ENCODE measurements around the gene LUC7L2. TPM values are rescaled to one million over a fixed set of nuclear protein-coding genes. Genes with fewer than 3 reads are reported as not detected.
A peak's percentile ranks its signal among the peaks of the same experiment; 100 is the strongest.

Gene LUC7L2
- total RNA-seq, 1 donor from 2014 or later, result 74.3 TPM

- H3K9me3 Mint-ChIP-seq (ENCODE audit: low read depth), result no peaks in the 10 kb centered on the region
- no peak for DNase-seq (ENCODE audit: low spot score)
- TF ChIP-seq, protein P1, sequence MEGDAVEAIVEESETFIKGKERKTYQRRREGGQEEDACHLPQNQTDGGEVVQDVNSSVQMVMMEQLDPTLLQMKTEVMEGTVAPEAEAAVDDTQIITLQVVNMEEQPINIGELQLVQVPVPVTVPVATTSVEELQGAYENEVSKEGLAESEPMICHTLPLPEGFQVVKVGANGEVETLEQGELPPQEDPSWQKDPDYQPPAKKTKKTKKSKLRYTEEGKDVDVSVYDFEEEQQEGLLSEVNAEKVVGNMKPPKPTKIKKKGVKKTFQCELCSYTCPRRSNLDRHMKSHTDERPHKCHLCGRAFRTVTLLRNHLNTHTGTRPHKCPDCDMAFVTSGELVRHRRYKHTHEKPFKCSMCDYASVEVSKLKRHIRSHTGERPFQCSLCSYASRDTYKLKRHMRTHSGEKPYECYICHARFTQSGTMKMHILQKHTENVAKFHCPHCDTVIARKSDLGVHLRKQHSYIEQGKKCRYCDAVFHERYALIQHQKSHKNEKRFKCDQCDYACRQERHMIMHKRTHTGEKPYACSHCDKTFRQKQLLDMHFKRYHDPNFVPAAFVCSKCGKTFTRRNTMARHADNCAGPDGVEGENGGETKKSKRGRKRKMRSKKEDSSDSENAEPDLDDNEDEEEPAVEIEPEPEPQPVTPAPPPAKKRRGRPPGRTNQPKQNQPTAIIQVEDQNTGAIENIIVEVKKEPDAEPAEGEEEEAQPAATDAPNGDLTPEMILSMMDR (IDR thresholded peaks at IDR 0.05), result no peak
- peaks cover 52% of the 10 kb centered on the region for H3K4me1 Mint-ChIP-seq (ENCODE audit: low read depth)
- peak overlapping the region; percentile 55 for H3K27ac Mint-ChIP-seq (ENCODE audit: unreplicated experiment)
- peaks cover 2% of the 10 kb centered on the region for H3K36me3 Mint-ChIP-seq (ENCODE audit: low read depth)
- no peaks in the 10 kb centered on the region for H3K27me3 Mint-ChIP-seq (ENCODE audit: low read depth)
- no peak overlapping the region for H3K4me3 Mint-ChIP-seq (ENCODE audit: unreplicated experiment)
Observed at GRCh38 chr7:139370943-139371313, 11.2 kb downstream of the LUC7L2 start.

- H3K4me3 Mint-ChIP-seq (ENCODE audit: unreplicated experiment), result no peak overlapping the region
- no peak for DNase-seq (ENCODE audit: low spot score)
- TF ChIP-seq, protein P1 (IDR thresholded peaks at IDR 0.05), result no peak
- peaks cover 38% of the 10 kb centered on the region for H3K4me1 Mint-ChIP-seq (ENCODE audit: low read depth)
- H3K27me3 Mint-ChIP-seq (ENCODE audit: low read depth), result no peaks in the 10 kb centered on the region
- no peaks in the 10 kb centered on the region for H3K9me3 Mint-ChIP-seq (ENCODE audit: low read depth)
- no peak overlapping the region for H3K27ac Mint-ChIP-seq (ENCODE audit: unreplicated experiment)
- H3K36me3 Mint-ChIP-seq (ENCODE audit: low read depth), result peaks cover 5% of the 10 kb centered on the region
Observed at GRCh38 chr7:139374246-139374645, 14.6 kb downstream of the LUC7L2 start.

DNA sequence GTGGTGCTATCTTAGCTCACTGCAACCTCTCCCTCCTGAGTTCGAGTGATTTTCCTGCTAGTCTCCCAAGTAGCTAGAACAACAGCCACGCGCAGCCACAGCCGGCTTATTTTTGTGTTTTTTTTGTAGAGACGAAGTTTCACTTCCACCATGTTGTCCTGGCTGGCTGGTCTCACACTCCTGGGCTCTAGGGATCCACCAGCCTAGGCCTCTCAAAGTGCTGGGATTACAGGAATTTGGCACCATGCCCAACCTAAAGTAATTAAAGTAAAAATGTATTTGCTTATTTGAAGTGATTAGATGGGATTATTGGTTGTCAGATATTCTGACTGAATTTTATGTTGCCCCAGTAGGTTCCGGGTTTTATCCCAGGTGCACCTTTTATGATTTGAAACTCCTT, 22.7 kb downstream of the LUC7L2 start:
- no peak overlapping the region for H3K4me3 Mint-ChIP-seq (ENCODE audit: unreplicated experiment)
- TF ChIP-seq, protein P1 (IDR thresholded peaks at IDR 0.05), result no peak
- H3K27me3 Mint-ChIP-seq (ENCODE audit: low read depth), result no peaks in the 10 kb centered on the region
- no peaks in the 10 kb centered on the region for H3K9me3 Mint-ChIP-seq (ENCODE audit: low read depth)
- H3K36me3 Mint-ChIP-seq (ENCODE audit: low read depth), result peaks cover 8% of the 10 kb centered on the region
- no peak for DNase-seq (ENCODE audit: low spot score)
- peaks cover 3% of the 10 kb centered on the region for H3K4me1 Mint-ChIP-seq (ENCODE audit: low read depth)
- no peak overlapping the region for H3K27ac Mint-ChIP-seq (ENCODE audit: unreplicated experiment)

DNA sequence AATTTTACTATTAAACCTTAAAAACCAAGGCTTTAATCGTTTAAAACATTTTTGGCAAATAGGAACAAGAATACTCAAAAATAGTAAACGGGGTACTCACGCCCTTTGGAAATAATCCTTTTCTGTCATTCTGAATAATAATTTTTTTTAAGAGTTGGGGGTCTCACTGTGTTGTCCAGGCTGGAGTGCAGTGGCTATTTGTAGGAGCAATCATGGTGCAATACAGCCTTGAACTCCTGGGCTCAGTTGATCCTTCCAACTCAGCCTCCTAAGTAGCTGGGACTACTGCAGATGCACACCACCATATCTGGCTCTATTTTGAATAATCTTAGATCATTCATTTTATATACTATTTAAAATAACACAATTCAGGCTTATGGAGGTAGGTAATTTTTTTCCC, 24.9 kb downstream of the LUC7L2 start:
- Mint-ChIP-seq H3K36me3 (ENCODE audit: low read depth) (peaks cover 12% of the 10 kb centered on the region), H3K4me1 (ENCODE audit: low read depth) (peaks cover 7% of the 10 kb centered on the region), H3K27ac (ENCODE audit: unreplicated experiment) (no peak overlapping the region), H3K4me3 (ENCODE audit: unreplicated experiment) (no peak overlapping the region), H3K27me3 (ENCODE audit: low read depth) (no peaks in the 10 kb centered on the region), H3K9me3 (ENCODE audit: low read depth) (no peaks in the 10 kb centered on the region)
- TF ChIP-seq, protein P1 (IDR thresholded peaks at IDR 0.05), result no peak
- no peak for DNase-seq (ENCODE audit: low spot score)

DNA sequence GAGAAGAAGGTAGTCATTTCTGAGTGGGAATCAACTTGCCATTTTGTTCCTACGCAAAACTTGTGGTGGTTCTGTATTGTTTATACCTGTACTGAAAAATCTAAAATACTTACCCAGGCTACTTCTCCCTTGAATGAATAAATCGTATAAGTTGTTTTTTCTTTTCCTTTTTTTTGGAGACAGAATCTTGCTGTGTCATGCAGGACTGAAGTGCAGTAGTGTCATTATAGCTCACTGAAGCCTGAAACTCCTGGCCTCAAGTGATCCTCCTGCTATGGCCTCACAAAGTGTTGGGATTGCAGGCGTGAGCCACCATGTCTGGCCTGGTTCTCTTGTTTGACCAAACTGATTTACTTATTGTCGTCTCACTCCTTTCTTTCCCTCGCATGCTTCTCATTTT, 27.9 kb downstream of the LUC7L2 start:
- no peak for DNase-seq (ENCODE audit: low spot score)
- Mint-ChIP-seq H3K27me3 (ENCODE audit: low read depth) (no peaks in the 10 kb centered on the region), H3K4me1 (ENCODE audit: low read depth) (peaks cover 7% of the 10 kb centered on the region), H3K36me3 (ENCODE audit: low read depth) (peaks cover 11% of the 10 kb centered on the region), H3K4me3 (ENCODE audit: unreplicated experiment) (no peak overlapping the region), H3K9me3 (ENCODE audit: low read depth) (no peaks in the 10 kb centered on the region), H3K27ac (ENCODE audit: unreplicated experiment) (no peak overlapping the region)
- TF ChIP-seq, protein P1 (IDR thresholded peaks at IDR 0.05), result no peak

Measured in chondrocyte (in vitro differentiated cells).